Body of pancreas (tissue), 4 donors: ENCODE measurements around the gene RPLP2. TPM values are rescaled to one million over a fixed set of nuclear protein-coding genes. Genes with fewer than 3 reads are reported as not detected.
A peak's percentile ranks its signal among the peaks of the same experiment; 100 is the strongest.

Experiments used
- ATAC-seq: fragments of 150-250 bp; one replicate; pipeline ENCODE4 v1.9.1; 2016
- DNase-seq, 4 donors: peaks; one replicate each; pipeline ENCODE4 v3.0.0-alpha.2; 2019
- H3K27ac ChIP-seq, 4 donors: fragments of 200-600 bp; sonication (generic); 1 replicate in 3 of 4; 2 replicates in 1 of 4; pipeline versions ENCODE4 v1.5.1 to v1.6.1; 2016 to 2019; ENCODE audit warnings: mild to moderate bottlenecking in 1 of 4, mixed read lengths in 1 of 4, moderate library complexity in 1 of 4
- H3K27me3 ChIP-seq, 2 donors: fragments of 200-600 bp; sonication (generic); one replicate each; pipeline ENCODE4 v1.6.0; 2016; ENCODE audit warnings: mild to moderate bottlenecking in 1 of 2
- H3K36me3 ChIP-seq, 2 donors: fragments of 200-600 bp; sonication (generic); replicated peaks in 1 of 2; 2 replicates each; pipeline ENCODE4 v1.5.1; 2016; ENCODE audit warnings: low read depth in 2 of 2; ENCODE audit not compliant: insufficient read depth in 1 of 2
- H3K4me1 ChIP-seq: fragments of 200-600 bp; sonication (generic); one replicate; pipeline ENCODE4 v1.6.0; 2016
- H3K4me3 ChIP-seq, 2 donors: fragments of 200-600 bp; sonication (generic); 1 replicate in 1 of 2; 2 replicates in 1 of 2; pipeline ENCODE4 v1.5.1; 2016 to 2019
- H3K9me3 ChIP-seq, 3 donors: fragments of 200-600 bp; sonication (generic); 1 replicate in 2 of 3; 2 replicates in 1 of 3; pipeline ENCODE4 v1.5.1; 2016
- POLR2A ChIP-seq, 3 donors: fragments of 450-650 bp; IDR thresholded peaks; one replicate each; pipeline ENCODE4 v1.6.1; 2016; ENCODE audit warnings: antibody characterized with exemption in 3 of 3, mild to moderate bottlenecking in 2 of 3
- whole genome bisulfite sequencing, 2 donors: methylation state at CpG; one replicate each; pipeline ENCODE4 v1.1.5; 2017; 5-methylcytosine and 5-hydroxymethylcytosine counted together
- intact Hi-C: fragments of 100-400 bp; cut with DNase I; formaldehyde crosslinking; loops from one replicate; pipeline ENCODE4 v1.15.1; 2023
- total RNA-seq, 2 donors: library from RNA; depleted of rRNA; stranded (reverse); fragments of >200 nt; gene quantifications; one replicate each; pipeline ENCODE4 v1.1.0, GENCODE V29; 2016
- TF ChIP-seq, protein P1 (sequence below), 7 experiments: fragments of 450-650 bp in 4 of 7; fragments of 200-600 bp in 3 of 7; sonication (generic) in 3 of 7; IDR thresholded peaks; one replicate each; pipeline ENCODE4 v1.5.1; 2016 to 2019; ENCODE audit warnings: antibody characterized with exemption in 7 of 7

The RPLP2 gene
- total RNA-seq: 100 to 1,000 TPM; 395 to 402 TPM

GRCh38 chr11:809287-810039 is at the start of gene RPLP2:
Gene RPLP2 (plus strand): TSS chr11:809967. CDS start chr11:810235, 268 bp downstream.
- peak; percentile 82 to 90 (median 90) for TF ChIP-seq POLR2A (IDR thresholded peaks at IDR 0.05)
- TF ChIP-seq, protein P1, sequence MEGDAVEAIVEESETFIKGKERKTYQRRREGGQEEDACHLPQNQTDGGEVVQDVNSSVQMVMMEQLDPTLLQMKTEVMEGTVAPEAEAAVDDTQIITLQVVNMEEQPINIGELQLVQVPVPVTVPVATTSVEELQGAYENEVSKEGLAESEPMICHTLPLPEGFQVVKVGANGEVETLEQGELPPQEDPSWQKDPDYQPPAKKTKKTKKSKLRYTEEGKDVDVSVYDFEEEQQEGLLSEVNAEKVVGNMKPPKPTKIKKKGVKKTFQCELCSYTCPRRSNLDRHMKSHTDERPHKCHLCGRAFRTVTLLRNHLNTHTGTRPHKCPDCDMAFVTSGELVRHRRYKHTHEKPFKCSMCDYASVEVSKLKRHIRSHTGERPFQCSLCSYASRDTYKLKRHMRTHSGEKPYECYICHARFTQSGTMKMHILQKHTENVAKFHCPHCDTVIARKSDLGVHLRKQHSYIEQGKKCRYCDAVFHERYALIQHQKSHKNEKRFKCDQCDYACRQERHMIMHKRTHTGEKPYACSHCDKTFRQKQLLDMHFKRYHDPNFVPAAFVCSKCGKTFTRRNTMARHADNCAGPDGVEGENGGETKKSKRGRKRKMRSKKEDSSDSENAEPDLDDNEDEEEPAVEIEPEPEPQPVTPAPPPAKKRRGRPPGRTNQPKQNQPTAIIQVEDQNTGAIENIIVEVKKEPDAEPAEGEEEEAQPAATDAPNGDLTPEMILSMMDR (IDR thresholded peaks at IDR 0.05): peak in 2 of 7 experiments; percentile 2 to 19

GRCh38 chr11:760236-760635 is 49.5 kb upstream of the RPLP2 start:
- Histone ChIP-seq H3K36me3 (peaks cover 0 to 25% of the 10 kb centered on the region in 2 donors), H3K4me1 (peaks cover 7% of the 10 kb centered on the region), H3K27me3 (no peaks in the 10 kb centered on the region), H3K9me3 (no peaks in the 10 kb centered on the region), H3K27ac (no peak overlapping the region), H3K4me3 (no peak overlapping the region)
- intact Hi-C loops: no loop called here
- TF ChIP-seq, protein P1 (IDR thresholded peaks at IDR 0.05): no peak
- no peak for TF ChIP-seq POLR2A (IDR thresholded peaks at IDR 0.05)
- DNase-seq (no peak), ATAC-seq (no peak)

More at GRCh38 chr11:809287-810039, at the start of gene RPLP2:
- peak within 1 kb of the TSS; percentile 93 to 100 (median 98) for H3K27ac ChIP-seq
- 0% methylated on average over 79 of the region's 81 CpGs; no CpG with 5 or more reads in 1 of the 2 donors for WGBS, 2 donors
- H3K36me3 ChIP-seq: peaks cover 0 to 12% of the 10 kb centered on the region in 2 donors
- ATAC-seq (peak; percentile 91), DNase-seq (peak; percentile 98 to 99 (median 98))
- peaks cover 38% of the 10 kb centered on the region for H3K4me1 ChIP-seq
- intact Hi-C loops: no loop called here
- no peaks in the 10 kb centered on the region for H3K9me3 ChIP-seq
- H3K4me3 ChIP-seq: peak within 1 kb of the TSS; percentile 51 to 78
- H3K27me3 ChIP-seq: no peaks in the 10 kb centered on the region

DNA sequence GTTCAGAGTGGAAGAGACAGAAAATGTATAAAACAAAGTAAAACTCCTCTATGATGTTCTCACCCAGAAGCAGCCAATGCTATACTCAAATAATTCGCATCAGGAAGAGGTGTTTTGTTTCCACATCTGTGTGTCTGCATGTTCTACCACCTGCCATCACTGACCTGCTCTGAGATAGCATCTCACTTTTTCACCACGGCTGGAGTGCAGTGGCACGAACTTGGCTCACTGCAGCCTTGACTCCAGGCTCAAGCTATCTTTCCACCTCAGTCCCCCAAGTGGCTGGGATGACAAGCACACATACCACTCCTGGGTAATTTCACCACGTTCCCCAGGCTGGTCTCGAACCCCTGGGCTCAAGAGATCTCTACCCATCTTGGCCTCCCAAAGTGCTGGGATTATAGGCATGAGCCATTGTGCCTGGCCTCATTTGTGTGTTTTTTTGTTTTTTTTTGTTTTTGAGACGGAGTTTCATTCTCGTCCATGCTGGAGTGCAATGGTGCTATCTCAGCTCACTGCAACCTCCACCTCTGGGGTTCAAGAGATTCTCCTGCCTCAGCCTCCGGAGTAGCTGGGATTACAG is 48.1 kb upstream of the RPLP2 start:
- no peak for DNase-seq
- no peak overlapping the region for H3K27ac ChIP-seq

DNA sequence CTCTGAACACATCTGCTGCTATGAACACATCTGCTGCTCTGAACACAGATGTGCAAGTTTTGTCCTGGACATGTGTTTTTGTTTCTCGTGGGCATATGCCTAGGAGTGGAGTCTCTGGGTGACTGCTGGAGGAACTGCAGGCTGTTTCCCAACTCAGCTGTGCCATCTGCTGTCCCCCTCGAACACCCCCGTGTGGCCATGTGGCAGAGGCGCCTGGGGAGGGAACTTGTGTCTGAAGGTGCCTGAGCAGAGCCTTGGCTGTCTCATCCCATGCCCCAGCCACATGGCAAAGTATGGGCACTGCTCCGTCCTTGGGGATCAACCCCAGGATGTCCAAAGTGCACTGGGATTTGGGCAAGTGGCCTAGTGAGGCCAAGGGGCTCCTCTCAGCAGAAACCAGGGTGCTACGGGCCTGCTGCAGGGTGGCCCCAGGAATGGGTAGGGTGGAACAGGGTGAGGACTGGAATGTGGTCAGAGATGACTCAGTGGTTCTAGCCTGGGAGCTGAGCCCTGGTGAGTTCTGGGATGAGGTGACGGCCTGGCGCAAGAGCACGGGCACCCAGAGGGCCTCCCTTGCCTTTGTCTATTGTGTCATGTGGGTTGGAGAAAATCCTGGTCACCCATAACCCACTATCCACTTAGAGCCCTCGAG is 47.2 kb upstream of the RPLP2 start:
- peak overlapping the region in 1 of 4 donors; percentile 37 for H3K27ac ChIP-seq

More for the DNA sequence above, 48.1 kb upstream of the RPLP2 start:
- ATAC-seq: no peak
- Histone ChIP-seq H3K4me3 (no peak overlapping the region), H3K9me3 (no peaks in the 10 kb centered on the region), H3K4me1 (peaks cover 7% of the 10 kb centered on the region), H3K27me3 (no peaks in the 10 kb centered on the region), H3K36me3 (peaks cover 0 to 25% of the 10 kb centered on the region in 2 donors)
- WGBS, 2 donors: 86 to 92% methylated on average over 8 of the region's 8 CpGs
- intact Hi-C loops: no loop called here
- TF ChIP-seq, protein P1 (IDR thresholded peaks at IDR 0.05): no peak
- no peak for TF ChIP-seq POLR2A (IDR thresholded peaks at IDR 0.05)

More for the DNA sequence above, 47.2 kb upstream of the RPLP2 start:
- DNase-seq (peak in 2 of 4 donors; percentile 35 to 42), ATAC-seq (peak; percentile 46)
- intact Hi-C loops: no loop called here
- TF ChIP-seq, protein P1 (IDR thresholded peaks at IDR 0.05): no peak
- peak in 1 of 3 donors; percentile 11 for TF ChIP-seq POLR2A (IDR thresholded peaks at IDR 0.05)
- Histone ChIP-seq H3K4me1 (peaks cover 7% of the 10 kb centered on the region), H3K36me3 (peaks cover 0 to 27% of the 10 kb centered on the region in 2 donors), H3K4me3 (no peak overlapping the region), H3K9me3 (no peaks in the 10 kb centered on the region), H3K27me3 (no peaks in the 10 kb centered on the region)
- WGBS, 2 donors: 44 to 52% methylated on average over 8 to 10 of the region's 10 CpGs
